Stimulated activated CD8-positive, alpha-beta memory T cell treated with anti-CD3 and anti-CD28 coated beads, Interleukin-7, amount 100 ng/mL, for 4 hours (primary cell): ENCODE measurements around the gene MCOLN3.
"Not testable (repeated sequence)": the region's sequence is repeated elsewhere in the genome, so short reads cannot be mapped to it uniquely, and the experiment has no call there.

Experiments used
- DNase-seq, 2 donors: peaks; one replicate each; pipeline ENCODE4 v3.0.0-alpha.2; 2020; ENCODE audit warnings: low read depth in 2 of 2

The MCOLN3 gene

GRCh38 chr1:84991097-84991920 is 57.0 kb downstream of the MCOLN3 start:
- no peak for DNase-seq

GRCh38 chr1:84988588-84988987 is 59.7 kb downstream of the MCOLN3 start:
- no peak for DNase-seq

- not testable (repeated sequence) for DNase-seq
Measured at GRCh38 chr1:84986561-84986960, 61.7 kb downstream of the MCOLN3 start.

- DNase-seq, result no peak
Measured at GRCh38 chr1:84985365-84985764, 62.9 kb downstream of the MCOLN3 start.

GRCh38 chr1:84982395-84982794 is 65.9 kb downstream of the MCOLN3 start:
- no peak for DNase-seq

- no peak for DNase-seq
Measured at GRCh38 chr1:84975035-84975434, 73.3 kb downstream of the MCOLN3 start.

GRCh38 chr1:84973498-84974334 is 74.6 kb downstream of the MCOLN3 start:
- no peak for DNase-seq

- no peak for DNase-seq
Measured at GRCh38 chr1:84972377-84972987, 75.8 kb downstream of the MCOLN3 start.

- DNase-seq, result no peak
Measured at GRCh38 chr1:84971957-84972356, 76.3 kb downstream of the MCOLN3 start.

GRCh38 chr1:84969489-84970250 is 78.6 kb downstream of the MCOLN3 start:
- DNase-seq, result peak in 1 of 2 donors; percentile 13

- no peak for DNase-seq
Measured at GRCh38 chr1:84968865-84969264, 79.4 kb downstream of the MCOLN3 start.

- DNase-seq, result no peak
Measured at GRCh38 chr1:84968101-84968500, 80.2 kb downstream of the MCOLN3 start.
